SU-DHL-6 (cell line): Measurements from ENCODE around the gene LHFPL3.

Source experiments
- H2AFZ ChIP-seq: fragments of 200-600 bp; sonication (generic); 2 replicates; pipeline ENCODE4 v1.6.1; 2014; ENCODE audit warnings: low read depth, mild to moderate bottlenecking, moderate library complexity, mixed read lengths, antibody characterized with exemption, low read length; ENCODE audit not compliant: severe bottlenecking
- H3F3A ChIP-seq: fragments of 200-600 bp; shearing (Covaris generic); 2 replicates; pipeline ENCODE4 v1.6.0; 2016; ENCODE audit warnings: antibody characterized with exemption, mild to moderate bottlenecking; ENCODE audit not compliant: insufficient read depth
- H3K27ac ChIP-seq: fragments of 200-600 bp; sonication (generic); 2 replicates; pipeline ENCODE4 v1.5.1; 2016; ENCODE audit warnings: low read depth, mild to moderate bottlenecking, low read length, moderate library complexity, mixed read lengths
- H3K27me3 ChIP-seq: fragments of 200-600 bp; sonication (generic), shearing (Covaris generic); 2 replicates; pipeline ENCODE4 v1.6.0; 2014; ENCODE audit warnings: mild to moderate bottlenecking, low read length
- H3K36me3 ChIP-seq: fragments of 200-600 bp; sonication (generic); 2 replicates; pipeline ENCODE4 v1.6.1; 2014; ENCODE audit warnings: mild to moderate bottlenecking, low read length, mixed read lengths
- H3K4me2 ChIP-seq: fragments of 300-600, 200-600 bp; shearing (Covaris generic), sonication (generic); 2 replicates; pipeline ENCODE4 v1.6.0; 2014; ENCODE audit warnings: low read length, low read depth, mild to moderate bottlenecking; ENCODE audit not compliant: poor library complexity, severe bottlenecking
- H3K4me3 ChIP-seq: fragments of 200-600 bp; sonication (generic); 2 replicates; pipeline ENCODE4 v1.5.1; 2014; ENCODE audit warnings: antibody characterized with exemption, low read length, mild to moderate bottlenecking, mixed read lengths; ENCODE audit not compliant: insufficient read depth, poor library complexity, severe bottlenecking
- H3K79me2 ChIP-seq: fragments of 200-600 bp; sonication (generic); 2 replicates; pipeline ENCODE4 v1.6.1; 2014; ENCODE audit warnings: mild to moderate bottlenecking, low read length, moderate library complexity; ENCODE audit not compliant: insufficient read depth
- H3K9ac ChIP-seq: fragments of 200-600 bp; sonication (generic); 2 replicates; pipeline ENCODE4 v1.7.0; 2014; ENCODE audit warnings: mild to moderate bottlenecking, low read length
- H3K9me2 ChIP-seq: fragments of 200-600 bp; sonication (generic); replicated peaks from 2 replicates; pipeline ENCODE4 v1.6.1; 2014; ENCODE audit warnings: low read length; ENCODE audit not compliant: insufficient read depth
- H3K9me3 ChIP-seq: fragments of 200-600 bp; sonication (generic); 2 replicates; pipeline ENCODE4 v1.6.1; 2014; ENCODE audit warnings: low read length, mixed read lengths; ENCODE audit not compliant: insufficient read depth
- H4K20me1 ChIP-seq: fragments of 200-600 bp; sonication (generic); 2 replicates; pipeline ENCODE4 v1.6.1; 2014; ENCODE audit warnings: low read depth, mild to moderate bottlenecking, antibody characterized with exemption, low read length, moderate library complexity, mixed read lengths
- CTCF ChIP-seq: fragments of 200-600 bp; sonication (generic); IDR thresholded peaks from one replicate; pipeline ENCODE4 v1.5.1; 2017; ENCODE audit warnings: antibody characterized with exemption, mild to moderate bottlenecking, low read length, moderate library complexity; ENCODE audit not compliant: insufficient read depth, poor library complexity, severe bottlenecking
- EZH2phosphoT487 ChIP-seq: fragments of 200-600 bp; sonication (generic), shearing (Covaris generic); conservative IDR thresholded peaks from 2 replicates; pipeline ENCODE4 v1.6.1; 2018; ENCODE audit warnings: mild to moderate bottlenecking, antibody characterized with exemption, low read length, moderate library complexity, mixed read lengths

LHFPL3 gene

GRCh38 chr7:104895522-104896236 lies 567.3 kb downstream of the LHFPL3 start:
- no peak overlapping the region for H3K27ac ChIP-seq
- no peak overlapping the region for H3K4me2 ChIP-seq
- H4K20me1 ChIP-seq = no peaks in the 10 kb centered on the region
- no peaks in the 10 kb centered on the region for H3K36me3 ChIP-seq
- no peak overlapping the region for H3K9ac ChIP-seq
- H2AFZ ChIP-seq = no peak overlapping the region
- no peaks in the 10 kb centered on the region for H3F3A ChIP-seq
- no peak overlapping the region for H3K4me3 ChIP-seq
- H3K9me3 ChIP-seq = no peaks in the 10 kb centered on the region
- H3K27me3 ChIP-seq = no peaks in the 10 kb centered on the region
- no peak for TF ChIP-seq EZH2phosphoT487
- TF ChIP-seq CTCF = no peak
- no peaks in the 10 kb centered on the region for H3K9me2 ChIP-seq
- no peaks in the 10 kb centered on the region for H3K79me2 ChIP-seq

- no peak overlapping the region for H3K9ac ChIP-seq
- H3K9me3 ChIP-seq = no peaks in the 10 kb centered on the region
- H3K79me2 ChIP-seq = no peaks in the 10 kb centered on the region
- no peaks in the 10 kb centered on the region for H3K36me3 ChIP-seq
- H3K9me2 ChIP-seq = no peaks in the 10 kb centered on the region
- no peaks in the 10 kb centered on the region for H4K20me1 ChIP-seq
- TF ChIP-seq CTCF (no peak), EZH2phosphoT487 (no peak)
- no peaks in the 10 kb centered on the region for H3K27me3 ChIP-seq
- H2AFZ ChIP-seq = no peak overlapping the region
- H3K4me2 ChIP-seq = no peak overlapping the region
- H3K27ac ChIP-seq = no peak overlapping the region
- no peaks in the 10 kb centered on the region for H3F3A ChIP-seq
- H3K4me3 ChIP-seq = no peak overlapping the region
Observed at GRCh38 chr7:104898434-104898833, 570.0 kb downstream of the LHFPL3 start.

- Histone ChIP-seq H3K36me3 (no peaks in the 10 kb centered on the region), H3K9me3 (no peaks in the 10 kb centered on the region), H3K27ac (no peak overlapping the region), H3K4me2 (no peak overlapping the region), H3K27me3 (no peaks in the 10 kb centered on the region), H2AFZ (no peak overlapping the region), H3K4me3 (no peak overlapping the region), H3K9me2 (no peaks in the 10 kb centered on the region), H4K20me1 (no peaks in the 10 kb centered on the region), H3F3A (no peaks in the 10 kb centered on the region), H3K9ac (no peak overlapping the region), H3K79me2 (no peaks in the 10 kb centered on the region)
- TF ChIP-seq CTCF (no peak), EZH2phosphoT487 (no peak)
Observed at GRCh38 chr7:104900525-104901239, 572.3 kb downstream of the LHFPL3 start.
